ENCODE results near the gene TCHH.

GRCh38 chr1:152107031-152107983 lies 7.9 kb downstream of the TCHH start:
- TF ChIP-seq EZH2 (IDR thresholded peaks at IDR 0.05; ENCODE audit: low read length, missing control alignments) (no peak), CTCF (conservative IDR thresholded peaks at IDR 0.05 in 1 of 2, IDR thresholded peaks at IDR 0.05 in 1 of 2; ENCODE audit: low read depth in 1 of 2, low read length in 2 of 2) (peak in 1 of 2 donors; percentile 0)

Measured in fibroblast of lung (primary cell).